LNCAP (cell line): ENCODE results near the gene EID1.

Experiments
- CTCF ChIP-seq: fragments of 450-650 bp; IDR thresholded peaks from 2 replicates; pipeline ENCODE4 v1.5.1; 2017; ENCODE audit warnings: mild to moderate bottlenecking

Gene EID1

GRCh38 chr15:48877630-48878595, at the start of gene EID1:
TSS of gene EID1 (plus strand) at chr15:48878134. CDS start at chr15:48878177, 43 bp downstream.
- no peak for TF ChIP-seq CTCF

GRCh38 chr15:48828471-48828870, 49.5 kb upstream of the EID1 start:
- TF ChIP-seq CTCF, result no peak

GRCh38 chr15:48828906-48829305, 49.0 kb upstream of the EID1 start:
- no peak for TF ChIP-seq CTCF

- TF ChIP-seq CTCF, result no peak
Measured at GRCh38 chr15:48832648-48833047, 45.3 kb upstream of the EID1 start.

- no peak for TF ChIP-seq CTCF
Measured at GRCh38 chr15:48833526-48834239, 44.3 kb upstream of the EID1 start.

GRCh38 chr15:48834756-48835155, 43.2 kb upstream of the EID1 start:
- no peak for TF ChIP-seq CTCF

- no peak for TF ChIP-seq CTCF
Measured at GRCh38 chr15:48842501-48842900, 35.4 kb upstream of the EID1 start.
